ENCODE results near the gene DENND2A.

DNA sequence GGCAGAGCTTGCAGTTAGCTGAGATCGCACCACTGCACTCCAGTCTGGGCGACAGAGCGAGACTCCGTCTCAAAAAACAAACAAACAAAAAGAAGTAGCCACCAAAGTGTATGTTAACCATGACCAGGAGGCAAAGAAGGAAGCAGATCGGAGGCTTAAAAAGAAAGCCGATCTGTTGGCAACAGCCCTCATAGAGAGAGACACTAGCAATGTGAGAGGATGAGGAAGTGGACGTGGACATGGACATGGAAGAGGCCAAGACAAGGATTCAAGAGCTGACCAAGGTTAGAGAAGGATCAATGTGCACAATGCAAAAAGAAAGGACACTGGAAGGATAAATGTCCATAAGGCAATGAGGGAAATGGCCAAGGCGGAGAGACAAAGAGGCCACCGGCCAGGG, 17.3 kb upstream of the DENND2A start:
- TF ChIP-seq, protein P1, sequence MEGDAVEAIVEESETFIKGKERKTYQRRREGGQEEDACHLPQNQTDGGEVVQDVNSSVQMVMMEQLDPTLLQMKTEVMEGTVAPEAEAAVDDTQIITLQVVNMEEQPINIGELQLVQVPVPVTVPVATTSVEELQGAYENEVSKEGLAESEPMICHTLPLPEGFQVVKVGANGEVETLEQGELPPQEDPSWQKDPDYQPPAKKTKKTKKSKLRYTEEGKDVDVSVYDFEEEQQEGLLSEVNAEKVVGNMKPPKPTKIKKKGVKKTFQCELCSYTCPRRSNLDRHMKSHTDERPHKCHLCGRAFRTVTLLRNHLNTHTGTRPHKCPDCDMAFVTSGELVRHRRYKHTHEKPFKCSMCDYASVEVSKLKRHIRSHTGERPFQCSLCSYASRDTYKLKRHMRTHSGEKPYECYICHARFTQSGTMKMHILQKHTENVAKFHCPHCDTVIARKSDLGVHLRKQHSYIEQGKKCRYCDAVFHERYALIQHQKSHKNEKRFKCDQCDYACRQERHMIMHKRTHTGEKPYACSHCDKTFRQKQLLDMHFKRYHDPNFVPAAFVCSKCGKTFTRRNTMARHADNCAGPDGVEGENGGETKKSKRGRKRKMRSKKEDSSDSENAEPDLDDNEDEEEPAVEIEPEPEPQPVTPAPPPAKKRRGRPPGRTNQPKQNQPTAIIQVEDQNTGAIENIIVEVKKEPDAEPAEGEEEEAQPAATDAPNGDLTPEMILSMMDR (conservative IDR thresholded peaks at IDR 0.05 in 1 of 2, IDR thresholded peaks at IDR 0.05 in 1 of 2; ENCODE audit: low read depth in 1 of 2, low read length in 2 of 2): no peak
- no peak for TF ChIP-seq EZH2 (IDR thresholded peaks at IDR 0.05; ENCODE audit: low read length, missing control alignments)

Measured in fibroblast of lung (primary cell).